Activated CD4-positive, CD25-positive, alpha-beta regulatory T cell treated with anti-CD3 and anti-CD28 coated beads, Interleukin-2, amount 50 U/mL, for 24 hours (primary cell): ENCODE data around the gene PRRC1.

Experiments used
- ATAC-seq, 2 donors: fragments of 150-1000 bp; cut with Tn5 transposase; one replicate each; pipeline ENCODE4 v1.10.0; 2021; ENCODE audit warnings: mild to moderate bottlenecking in 1 of 2, moderate library complexity in 1 of 2

The PRRC1 gene

GRCh38 chr5:127582773-127583370, 65.4 kb downstream of the PRRC1 start:
- ATAC-seq = no peak

GRCh38 chr5:127583866-127584265, 66.4 kb downstream of the PRRC1 start:
- ATAC-seq = no peak

GRCh38 chr5:127585661-127586060, 68.2 kb downstream of the PRRC1 start:
- ATAC-seq = no peak

GRCh38 chr5:127586066-127586770, 68.8 kb downstream of the PRRC1 start:
- ATAC-seq = no peak

GRCh38 chr5:127586811-127587210, 69.4 kb downstream of the PRRC1 start:
- no peak for ATAC-seq

- no peak for ATAC-seq
Measured at GRCh38 chr5:127587246-127587917, 69.9 kb downstream of the PRRC1 start.

- ATAC-seq = no peak
Measured at GRCh38 chr5:127588368-127588767, 70.9 kb downstream of the PRRC1 start.

- no peak for ATAC-seq
Measured at GRCh38 chr5:127589309-127590030, 72.0 kb downstream of the PRRC1 start.

- peak; percentile 48 to 60 for ATAC-seq
Measured at GRCh38 chr5:127590156-127590722, 72.8 kb downstream of the PRRC1 start.

GRCh38 chr5:127595484-127596368, 78.3 kb downstream of the PRRC1 start:
- no peak for ATAC-seq

GRCh38 chr5:127596501-127596900, 79.1 kb downstream of the PRRC1 start:
- ATAC-seq = no peak

GRCh38 chr5:127599320-127599719, 81.9 kb downstream of the PRRC1 start:
- ATAC-seq = no peak

GRCh38 chr5:127599847-127600246, 82.4 kb downstream of the PRRC1 start:
- ATAC-seq = no peak

- no peak for ATAC-seq
Measured at GRCh38 chr5:127601111-127601510, 83.7 kb downstream of the PRRC1 start.

GRCh38 chr5:127601601-127602000, 84.2 kb downstream of the PRRC1 start:
- no peak for ATAC-seq

GRCh38 chr5:127602481-127602880, 85.0 kb downstream of the PRRC1 start:
- no peak for ATAC-seq

GRCh38 chr5:127602896-127603844, 85.7 kb downstream of the PRRC1 start:
- ATAC-seq = no peak
